Stimulated activated CD4-positive, alpha-beta T cell treated with anti-CD3 and anti-CD28 coated beads, Interleukin-12 subunit alpha, Interleukin-12 subunit beta, amount 100 ng/mL, for 24 hours (primary cell): ENCODE measurements around the gene LRRC74B.
"Not testable (repeated sequence)": the region's sequence is repeated elsewhere in the genome, so short reads cannot be mapped to it uniquely, and the experiment has no call there.

Experiments
- DNase-seq, 2 experiments: peaks; one replicate each; pipeline ENCODE4 v3.0.0-alpha.2; 2020; ENCODE audit warnings: low read depth in 2 of 2

The LRRC74B gene

DNA sequence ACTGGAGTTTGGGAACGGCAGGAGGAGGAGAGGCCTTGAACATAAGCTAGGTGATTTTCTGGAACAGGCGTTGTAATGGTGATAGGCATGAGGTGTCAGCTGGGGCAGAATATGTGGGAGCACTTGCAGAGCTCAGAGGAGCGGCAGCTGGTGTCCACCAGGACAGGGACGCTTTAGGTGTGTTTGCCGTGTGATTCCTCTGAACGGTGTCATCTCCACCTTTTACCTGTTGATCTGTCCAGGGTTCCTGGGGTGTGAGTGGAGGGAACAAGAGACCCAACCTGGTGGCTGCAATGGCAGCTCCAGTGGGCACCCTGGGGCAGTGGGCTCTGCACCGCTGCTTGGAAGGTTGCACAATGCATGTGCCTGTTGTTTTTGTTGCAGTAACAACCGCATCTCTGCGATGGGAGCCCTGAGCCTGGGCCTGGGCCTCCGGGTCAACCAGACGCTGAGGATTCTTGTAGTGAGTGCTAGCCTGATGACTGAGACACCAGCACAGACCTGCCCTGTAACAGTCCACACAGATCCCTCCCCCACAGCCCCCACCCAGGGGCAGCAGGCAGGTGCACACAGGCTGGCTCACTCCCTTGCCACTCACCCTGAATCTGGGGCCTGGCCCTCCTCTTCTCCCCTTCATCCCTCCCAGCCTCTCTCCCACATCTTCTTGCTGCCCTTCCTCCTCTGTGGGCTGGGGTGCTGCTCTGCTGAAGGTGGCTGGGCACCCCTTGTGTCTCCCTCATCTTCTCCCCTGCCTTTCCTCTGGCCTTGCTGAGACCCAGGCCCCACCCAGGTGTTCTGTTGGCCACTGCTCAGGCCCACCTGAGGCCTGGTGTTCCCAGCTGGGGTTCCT, 9.2 kb downstream of the LRRC74B start:
- no peak for DNase-seq

DNA sequence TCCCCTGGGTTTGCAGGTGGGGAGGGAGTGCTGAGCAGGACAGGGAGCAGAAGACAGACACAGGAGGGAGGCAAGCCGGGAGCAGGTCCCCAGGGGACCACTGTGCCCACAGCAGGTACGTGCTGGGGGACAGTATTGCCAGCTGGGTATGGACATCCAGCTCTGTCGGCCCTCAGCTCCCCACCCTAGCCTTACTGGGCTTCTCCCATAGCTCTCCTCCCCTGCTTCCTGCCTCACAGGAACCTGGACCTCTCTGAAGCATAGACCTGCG, 9.8 kb downstream of the LRRC74B start:
- no peak for DNase-seq

DNA sequence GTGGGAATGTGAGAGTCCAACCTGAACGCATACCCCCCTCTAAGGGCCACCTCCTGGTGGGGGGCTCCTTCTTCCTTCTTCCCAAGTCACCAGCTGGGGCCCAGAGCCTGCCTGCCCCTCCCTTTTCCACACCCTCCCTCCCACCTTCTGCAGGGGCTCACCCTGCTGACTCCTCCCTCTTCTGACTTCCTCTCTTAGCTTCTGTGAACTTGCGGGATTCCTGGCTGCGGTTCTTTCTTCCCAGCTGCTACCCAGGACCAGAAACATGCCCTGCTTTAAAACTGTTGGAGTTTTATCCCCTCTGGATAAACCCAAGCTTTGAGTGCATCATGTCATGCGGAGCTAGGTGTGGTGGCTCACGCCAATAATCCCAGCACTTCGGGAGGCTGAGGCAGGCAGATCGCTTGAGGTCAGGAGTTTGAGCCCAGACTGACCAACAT, 10.2 kb downstream of the LRRC74B start:
- DNase-seq: no peak

DNA sequence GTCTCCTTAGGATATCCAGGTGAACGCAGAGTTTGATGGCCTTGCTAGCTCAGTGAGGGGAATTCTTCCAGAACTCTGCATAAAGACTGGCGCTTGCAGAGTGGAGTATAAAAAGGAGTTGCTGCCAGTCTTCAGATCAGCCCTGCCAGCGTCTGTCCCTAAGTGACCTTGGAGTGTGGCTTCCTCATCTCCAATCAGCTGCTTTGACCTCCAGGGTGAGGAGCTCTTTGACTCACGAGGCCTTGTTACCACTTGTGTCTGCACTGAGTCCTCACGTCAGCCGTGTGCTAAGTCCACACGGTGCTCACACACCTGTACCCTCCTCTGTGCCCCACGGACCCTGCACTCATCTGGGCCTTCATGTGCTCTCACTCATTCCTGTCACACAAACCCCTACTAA, 14.6 kb downstream of the LRRC74B start:
- DNase-seq: not testable (repeated sequence)

DNA sequence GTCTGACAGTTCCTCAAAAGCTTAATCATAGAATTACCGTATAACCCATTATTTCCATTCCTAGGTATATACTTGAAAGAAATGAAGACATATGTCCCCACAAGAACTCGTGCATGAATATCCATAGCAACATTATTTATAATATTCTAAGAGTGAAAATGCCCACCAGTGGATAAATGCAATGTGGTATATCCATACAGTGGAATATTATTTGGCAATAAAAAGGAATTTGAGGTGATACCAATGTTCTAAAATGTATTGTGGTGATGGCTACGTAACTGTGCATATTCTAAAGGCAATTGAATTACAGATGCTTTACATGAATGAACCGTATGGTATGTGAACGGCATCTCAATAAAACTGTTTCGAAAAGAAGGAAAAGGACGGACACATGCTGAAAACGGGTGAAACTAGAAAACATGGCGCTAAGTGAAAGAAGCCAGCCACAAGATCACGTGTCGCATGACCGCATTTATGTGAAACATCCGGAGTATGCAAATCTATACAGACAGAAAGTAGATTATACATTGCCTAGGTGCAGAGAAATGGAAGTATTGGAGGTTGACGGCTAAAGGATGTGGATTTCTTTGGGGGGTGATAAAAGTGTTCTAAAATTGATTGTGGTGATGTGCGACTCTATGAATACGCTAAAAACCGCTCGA, 16.0 kb downstream of the LRRC74B start:
- not testable (repeated sequence) for DNase-seq

DNA sequence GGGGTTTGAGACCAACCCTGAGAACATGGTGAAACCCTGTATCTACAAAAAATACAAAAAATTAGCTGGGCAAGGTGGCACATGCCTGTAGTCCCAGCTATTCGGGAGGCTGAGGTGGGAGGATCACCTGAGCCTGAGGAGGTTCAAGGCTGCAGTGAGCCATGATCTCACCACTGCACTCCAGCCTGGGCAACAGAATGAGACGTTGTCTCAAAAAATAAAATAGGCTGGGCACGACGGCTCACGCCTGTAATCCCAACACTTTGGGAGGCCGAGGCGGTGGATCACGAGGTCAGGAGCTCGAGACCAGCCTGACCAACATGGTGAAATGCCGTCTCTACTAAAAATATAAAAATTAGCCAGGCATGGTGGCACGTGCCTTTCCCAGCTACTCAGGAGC, 18.7 kb downstream of the LRRC74B start:
- DNase-seq: not testable (repeated sequence)

DNA sequence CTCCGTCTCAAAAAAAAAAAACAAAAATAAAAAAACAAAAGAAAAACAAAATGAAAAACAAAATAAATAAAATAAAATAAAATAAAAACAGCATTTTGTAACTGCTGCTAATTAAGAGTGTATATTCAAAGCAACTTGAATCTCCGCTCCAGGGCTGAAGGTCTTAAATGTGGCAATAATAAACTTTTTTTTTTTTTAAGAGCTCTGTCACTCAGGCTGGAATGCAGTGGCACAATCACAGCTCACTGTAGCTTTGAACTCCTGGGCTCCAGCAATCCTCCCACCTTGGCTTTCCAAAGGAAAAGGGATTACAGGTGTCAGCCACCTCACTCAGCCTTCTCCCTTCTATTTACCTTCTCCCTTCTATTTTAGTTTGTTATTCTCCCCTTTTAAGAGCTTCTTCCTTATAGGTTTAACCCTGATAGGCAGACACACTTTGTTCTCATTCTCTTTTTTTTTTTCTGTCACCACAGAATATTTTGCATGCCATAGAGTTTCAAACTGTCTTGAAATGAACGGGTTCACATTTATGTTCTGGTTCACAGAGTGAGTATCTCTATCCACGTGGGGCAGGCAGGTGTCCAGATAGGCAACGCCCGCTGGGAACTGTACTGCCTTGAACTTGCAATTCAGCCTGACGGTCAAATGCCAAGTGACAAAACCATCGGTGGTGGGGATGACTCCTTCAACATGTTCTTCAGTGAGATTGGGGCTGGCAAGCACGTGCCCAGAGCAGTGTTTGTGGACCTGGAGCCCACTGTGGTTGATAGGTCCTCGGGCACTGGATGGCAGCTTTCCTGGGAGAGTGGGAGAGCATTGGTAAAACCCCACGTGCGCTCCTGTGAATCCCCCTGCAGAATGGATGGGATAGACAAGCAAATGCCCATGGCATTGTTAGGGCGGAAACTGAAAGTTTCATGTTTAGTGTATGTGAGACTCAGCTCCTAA, 19.4 kb downstream of the LRRC74B start:
- DNase-seq: no peak

DNA sequence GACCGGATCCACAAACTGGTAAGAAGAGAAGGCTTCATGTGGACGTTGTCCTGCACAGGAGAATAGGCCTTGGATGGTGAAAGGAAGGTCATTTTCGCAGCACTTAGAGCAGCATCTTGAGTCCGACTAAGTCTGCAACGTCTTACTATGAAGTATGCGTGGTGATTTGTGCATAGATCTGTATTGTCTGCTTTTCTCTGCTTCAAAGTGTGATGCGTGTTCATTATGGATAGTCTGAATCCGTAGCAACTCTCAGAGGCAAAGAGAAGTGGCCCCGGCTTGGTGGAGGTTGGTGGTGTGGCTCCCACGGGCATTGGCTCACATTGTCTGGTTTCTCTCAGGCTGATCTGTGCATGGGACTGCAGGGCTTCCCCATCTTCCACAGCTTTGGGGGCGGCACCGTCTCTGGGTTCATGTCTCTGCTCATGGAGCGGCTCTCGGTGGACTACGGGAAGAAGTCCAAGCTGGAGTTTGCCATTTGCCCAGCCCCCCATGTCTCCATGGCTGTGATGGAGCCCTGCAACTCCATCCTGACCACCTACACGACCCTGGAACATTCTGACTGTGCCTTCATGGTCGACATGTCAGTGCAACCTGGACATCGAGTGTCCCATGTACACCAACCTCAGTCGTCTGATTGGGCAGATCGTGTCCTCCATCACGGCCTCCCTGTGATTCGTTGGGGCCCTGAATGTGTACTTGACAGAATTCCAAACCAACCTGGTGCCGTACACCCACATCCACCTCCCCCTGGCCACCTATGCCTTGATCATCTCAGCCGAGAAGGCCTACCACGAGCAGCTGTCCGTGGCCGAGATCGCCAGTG, 21.5 kb downstream of the LRRC74B start:
- DNase-seq: no peak

DNA sequence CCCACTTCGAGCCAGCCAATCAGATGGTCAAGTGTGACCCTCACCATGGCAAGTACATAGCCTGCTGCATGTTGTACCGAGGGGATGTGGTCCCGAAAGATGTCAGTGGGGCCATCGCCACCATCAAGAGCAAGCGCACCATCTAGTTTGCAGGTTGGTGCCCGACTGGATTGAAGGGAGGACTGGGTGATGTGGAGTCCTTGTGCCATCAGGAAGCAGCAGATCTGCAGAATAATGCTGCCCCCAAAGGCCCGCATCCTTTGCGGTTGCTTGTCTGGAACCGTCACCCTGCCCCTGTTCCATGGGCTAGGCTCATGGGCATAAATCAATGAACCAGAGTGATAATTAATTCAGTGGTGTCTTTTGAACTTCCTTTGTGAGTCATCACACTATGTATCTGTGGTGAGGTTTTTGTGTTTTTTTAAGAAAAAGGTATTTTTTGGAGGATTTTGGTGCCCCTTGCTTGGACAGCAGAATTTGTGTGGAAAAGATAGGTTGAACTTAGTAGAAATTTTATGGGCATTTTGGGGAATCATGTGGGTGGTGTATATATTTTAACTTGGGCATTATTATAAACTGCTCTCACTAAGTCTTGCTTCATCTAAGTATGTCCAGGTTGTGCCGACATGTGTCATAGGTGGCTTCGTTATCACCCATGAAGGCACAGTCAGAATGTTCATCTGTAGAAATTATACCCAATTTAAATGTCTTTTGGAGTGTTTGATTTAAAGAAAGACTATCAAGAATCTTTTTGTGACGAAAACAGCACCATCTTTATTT, 22.3 kb downstream of the LRRC74B start:
- DNase-seq: no peak

DNA sequence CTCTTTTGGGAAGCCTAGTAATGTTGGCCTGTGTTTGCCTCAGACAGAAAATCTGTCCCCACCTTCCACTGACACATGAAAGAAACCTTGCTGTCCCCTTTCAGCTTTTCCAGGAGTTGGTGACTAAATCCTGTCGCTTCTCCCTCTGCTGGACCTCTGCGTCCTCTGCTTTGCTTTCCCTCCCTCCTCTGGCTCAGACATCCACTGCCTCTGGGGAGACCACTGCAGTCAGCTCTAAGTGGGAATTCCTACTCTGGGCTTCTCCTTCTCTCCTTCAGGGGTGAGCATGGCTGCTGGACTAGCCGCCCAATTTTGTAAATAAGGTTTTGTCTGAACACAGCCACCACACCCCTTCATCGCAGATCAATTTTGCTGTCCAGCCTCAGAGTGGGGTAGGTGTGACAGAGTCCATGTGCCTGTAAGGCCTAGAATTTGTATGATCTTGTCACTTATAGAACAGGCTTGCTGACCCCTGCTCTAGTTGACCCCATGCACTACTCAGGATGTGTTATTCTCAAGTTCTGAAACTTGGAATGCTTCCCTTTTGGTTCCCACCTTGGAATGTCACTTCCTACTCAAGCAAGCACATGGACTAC, 23.0 kb downstream of the LRRC74B start:
- DNase-seq: no peak

DNA sequence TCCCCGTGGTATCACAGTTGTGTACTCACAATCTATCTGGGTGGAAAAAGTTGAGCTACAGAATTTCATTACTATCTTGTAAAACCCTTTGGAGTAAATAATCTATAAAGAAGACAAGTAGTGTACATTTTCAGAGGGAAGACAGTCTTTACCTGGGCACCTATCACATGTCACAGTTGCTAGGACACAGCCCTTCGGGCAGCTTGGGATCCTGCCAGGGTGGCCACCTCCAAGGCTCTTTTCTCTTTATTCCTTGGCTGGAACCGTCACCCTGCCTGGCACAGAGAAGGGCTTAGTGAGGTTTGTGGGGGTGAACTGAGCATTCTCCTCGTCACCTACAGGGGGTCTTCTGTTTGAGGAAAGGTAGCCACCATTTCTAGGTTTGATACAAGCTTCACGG, 23.6 kb downstream of the LRRC74B start:
- no peak for DNase-seq

DNA sequence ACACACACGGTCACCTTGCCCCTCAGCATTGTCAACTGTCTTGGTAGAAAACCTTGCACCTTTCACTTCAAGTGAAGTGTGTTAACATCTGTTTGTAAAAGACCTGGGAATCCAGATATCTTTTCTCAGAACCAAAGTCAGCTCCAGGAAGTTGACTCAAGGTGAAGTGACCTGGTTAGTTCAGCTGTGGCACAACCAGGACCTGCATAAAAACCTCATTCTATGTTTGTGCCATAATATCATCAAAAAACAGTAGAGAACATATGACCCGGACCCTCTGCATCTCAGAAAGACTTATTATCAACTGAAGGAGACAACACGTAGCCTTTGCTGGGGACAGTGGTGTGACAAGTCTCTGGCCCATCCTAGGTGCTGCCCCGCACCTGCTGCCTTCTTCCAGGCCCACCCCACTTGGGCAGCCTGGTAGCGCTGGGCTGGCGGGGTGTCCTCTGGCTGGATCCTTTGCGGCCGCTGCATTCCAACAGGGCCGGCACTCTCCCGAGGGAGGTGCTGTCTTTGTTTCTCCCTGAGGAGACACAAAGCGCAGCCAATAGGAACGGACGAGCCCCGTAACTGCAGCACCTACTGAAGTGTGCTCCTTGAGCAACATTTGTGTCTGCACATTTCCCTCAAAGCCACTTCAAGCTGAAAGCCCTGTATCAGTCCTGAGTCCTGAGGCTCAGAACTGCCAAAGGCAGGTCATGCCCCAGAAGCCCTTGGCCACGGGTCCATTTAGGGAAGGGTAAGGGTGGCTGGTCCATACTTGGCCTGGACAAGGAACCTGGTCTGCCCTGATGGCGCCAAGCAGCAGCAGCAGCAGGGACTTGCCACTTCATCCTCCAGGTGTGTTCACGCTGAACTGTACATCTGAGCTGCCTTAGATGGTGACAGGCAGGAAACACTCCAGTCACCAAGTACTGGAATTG, 25.2 kb downstream of the LRRC74B start:
- DNase-seq: no peak

DNA sequence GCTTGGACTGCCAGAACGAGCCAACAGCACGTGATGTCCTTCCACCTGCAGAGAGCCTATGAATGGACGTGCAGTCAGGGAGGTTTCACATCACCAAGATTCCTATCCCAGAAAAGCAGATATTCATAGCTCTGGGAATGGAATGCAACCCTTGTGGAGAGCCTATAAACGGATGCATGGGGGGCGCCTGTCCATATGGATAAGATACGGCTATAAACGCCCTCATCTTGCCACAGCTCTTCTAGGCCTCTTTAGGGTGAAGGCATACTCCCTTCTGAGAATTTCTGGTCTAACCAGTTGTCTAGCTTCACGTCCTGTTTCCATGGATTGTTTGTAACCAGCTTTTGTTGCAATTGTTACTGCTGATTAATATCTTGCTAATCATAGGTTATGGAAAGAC, 26.1 kb downstream of the LRRC74B start:
- DNase-seq: not testable (repeated sequence)

DNA sequence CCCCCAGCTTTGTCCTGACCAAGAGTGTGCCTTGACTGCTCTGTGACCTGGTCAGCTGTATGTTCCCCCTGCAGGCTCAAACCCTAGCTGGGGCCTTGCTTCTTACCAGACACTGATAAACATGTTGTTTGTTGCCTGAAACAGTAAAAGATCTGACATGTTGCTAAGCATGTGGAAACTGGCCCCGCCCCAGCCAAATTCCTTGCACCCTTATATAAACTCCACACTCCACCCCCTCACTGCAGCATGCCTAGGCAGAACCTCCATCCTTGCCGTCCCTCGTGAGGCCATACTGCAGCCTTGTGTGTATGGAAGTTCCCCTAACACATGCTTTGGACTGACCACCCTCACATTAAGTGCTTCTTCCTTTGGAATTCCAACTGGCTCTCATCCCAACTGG, 27.3 kb downstream of the LRRC74B start:
- no peak for DNase-seq

DNA sequence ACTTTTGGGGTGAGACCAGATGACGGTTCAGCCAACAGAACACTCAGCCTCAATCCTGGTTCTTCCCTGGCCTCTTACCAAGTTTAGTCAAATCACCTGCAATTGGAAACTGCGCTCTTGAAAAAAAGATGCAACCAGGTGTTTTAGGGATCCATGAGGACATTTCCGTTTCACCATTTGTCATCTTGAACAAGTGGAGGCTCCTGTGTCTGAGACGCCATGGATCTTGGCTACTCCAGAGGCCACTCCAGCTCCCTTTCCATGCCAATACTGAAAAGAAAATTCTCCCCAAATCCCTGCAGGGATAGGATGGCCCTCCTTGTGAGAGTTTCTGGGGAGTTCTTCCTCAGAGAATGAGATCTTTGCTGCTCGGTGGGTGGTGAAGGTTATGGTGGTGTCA, 27.7 kb downstream of the LRRC74B start:
- DNase-seq: no peak

DNA sequence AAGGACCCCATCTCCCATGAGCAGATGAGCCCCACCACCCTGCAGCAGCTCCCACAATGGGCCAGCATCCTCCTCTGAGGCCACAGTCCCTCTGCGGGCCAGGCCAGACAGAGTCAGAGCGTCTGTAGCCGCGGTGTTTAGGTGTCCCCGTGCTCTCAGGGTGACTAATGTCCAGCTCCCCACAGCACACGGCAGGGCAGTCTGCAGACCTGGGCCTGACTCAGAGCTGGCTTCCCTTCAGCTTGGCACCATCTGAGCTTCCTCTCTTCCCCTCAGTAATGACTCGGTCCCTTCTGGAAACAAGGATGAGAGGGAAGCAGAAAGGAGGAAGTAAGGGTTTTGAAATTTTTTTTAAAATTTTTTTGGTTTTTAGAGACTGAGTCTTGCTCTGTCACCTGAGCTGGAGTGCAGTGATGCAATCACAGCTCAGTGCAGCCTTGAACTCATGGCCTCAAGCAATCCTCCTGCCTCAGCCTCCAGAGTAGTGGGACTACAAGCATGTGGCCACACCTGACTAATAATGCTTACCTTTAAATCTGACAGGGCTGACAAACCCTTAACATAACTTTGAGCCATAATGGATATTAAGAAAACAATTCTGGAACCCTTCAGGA, 28.5 kb downstream of the LRRC74B start:
- no peak for DNase-seq

DNA sequence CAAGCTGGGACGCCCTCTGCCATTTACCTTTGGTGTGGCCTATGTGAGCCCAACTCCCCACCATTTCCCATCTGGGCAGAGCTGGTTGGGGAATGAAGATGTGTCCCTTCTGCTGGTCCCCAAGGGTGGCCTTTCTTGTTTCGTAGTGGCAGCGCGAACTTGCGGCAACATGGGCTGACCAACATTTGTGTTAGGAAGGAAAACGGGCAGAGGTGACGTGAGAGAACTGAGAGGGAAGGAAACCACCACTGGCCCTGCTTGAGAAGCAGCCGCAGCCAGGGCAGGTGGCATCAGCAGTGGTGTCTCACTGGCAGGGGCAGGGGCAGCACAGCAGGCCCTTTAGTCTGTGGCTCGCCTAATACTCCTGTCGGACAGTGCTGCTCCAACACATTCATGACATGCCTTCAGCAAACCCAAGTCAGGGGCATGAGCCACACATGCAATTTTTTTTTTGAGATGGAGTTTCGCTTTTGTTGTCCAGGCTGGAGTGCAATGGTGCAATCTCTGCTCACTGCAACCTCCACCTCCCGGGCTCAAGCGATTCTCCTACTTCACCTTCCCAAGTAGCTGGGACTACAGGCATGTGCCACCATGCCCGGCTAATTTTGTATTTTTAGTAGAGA, 29.9 kb downstream of the LRRC74B start:
- no peak for DNase-seq

DNA sequence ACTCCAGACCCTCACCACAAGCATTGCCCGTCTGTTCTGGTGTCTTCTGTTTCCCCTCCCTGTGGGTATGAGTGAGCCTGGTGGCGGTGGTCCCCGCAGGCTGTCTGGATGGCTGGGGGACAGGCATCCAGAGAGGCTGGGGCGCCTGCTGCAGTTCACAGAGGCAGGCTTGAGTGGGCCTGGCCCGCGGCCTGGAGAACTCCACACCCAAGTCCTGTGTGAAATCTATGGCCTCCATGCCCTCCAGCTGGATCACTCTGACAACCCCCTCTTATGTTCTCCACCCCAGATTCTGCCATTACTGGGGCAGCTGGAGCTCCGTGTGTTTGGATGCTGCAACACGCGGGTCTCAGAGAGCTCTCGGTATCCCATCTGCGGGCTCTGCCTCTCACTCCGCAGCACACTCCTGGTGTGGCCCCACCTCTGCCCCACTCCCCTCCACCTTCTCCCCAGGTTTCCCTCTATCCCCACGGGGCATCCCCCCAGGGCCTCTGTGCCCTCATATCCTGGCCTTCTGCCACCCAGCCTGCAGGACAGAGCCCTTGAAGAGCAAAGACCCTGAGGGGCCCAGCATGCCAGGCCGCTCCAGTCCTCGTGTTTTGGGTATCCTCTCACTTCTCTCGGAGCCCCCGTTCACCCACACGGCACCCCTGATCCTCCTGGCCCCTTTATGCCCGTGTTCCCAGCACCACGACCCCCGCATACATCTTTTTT, 31.3 kb downstream of the LRRC74B start:
- no peak for DNase-seq
